ENCODE results near the gene ZNF536.

ZNF536 gene

DNA sequence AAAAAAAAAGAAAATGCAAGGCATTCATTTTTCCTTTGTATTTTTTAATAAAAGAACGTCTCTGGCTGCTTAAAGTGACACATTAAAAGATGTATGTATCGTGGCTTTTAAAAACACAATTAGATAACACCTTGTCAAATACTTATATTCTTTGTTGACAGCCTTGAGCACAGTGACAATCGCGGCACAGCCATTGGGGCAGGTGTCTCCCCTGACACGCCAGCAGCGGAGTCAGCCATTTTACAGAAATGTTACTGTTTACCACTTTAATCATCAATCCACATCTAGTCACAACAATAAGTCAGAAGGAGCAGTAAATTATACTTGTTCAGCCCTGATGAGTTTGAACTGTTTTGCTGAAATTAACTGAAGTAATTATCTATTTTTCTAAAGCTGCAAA is 224.1 kb downstream of the ZNF536 start:
- DNase-seq (ENCODE audit: extremely low read depth, low read depth): no peak
- H3K4me3 ChIP-seq (replicated peaks; ENCODE audit: low read depth, low read length): no peak overlapping the region
- no peak for TF ChIP-seq CTCF (IDR thresholded peaks at IDR 0.05; ENCODE audit: low read depth, low read length, missing control alignments)

GRCh38 chr19:30596813-30597399 is 224.7 kb downstream of the ZNF536 start:
- no peak overlapping the region for H3K4me3 ChIP-seq (replicated peaks; ENCODE audit: low read depth, low read length)
- DNase-seq (ENCODE audit: extremely low read depth, low read depth): no peak
- TF ChIP-seq CTCF (IDR thresholded peaks at IDR 0.05; ENCODE audit: low read depth, low read length, missing control alignments): no peak

- H3K4me3 ChIP-seq (replicated peaks; ENCODE audit: low read depth, low read length): no peak overlapping the region
- TF ChIP-seq CTCF (IDR thresholded peaks at IDR 0.05; ENCODE audit: low read depth, low read length, missing control alignments): no peak
- no peak for DNase-seq (ENCODE audit: extremely low read depth, low read depth)
Measured at GRCh38 chr19:30598688-30599087, 226.5 kb downstream of the ZNF536 start.

- DNase-seq (ENCODE audit: extremely low read depth, low read depth): no peak
- no peak overlapping the region for H3K4me3 ChIP-seq (replicated peaks; ENCODE audit: low read depth, low read length)
- TF ChIP-seq CTCF (IDR thresholded peaks at IDR 0.05; ENCODE audit: low read depth, low read length, missing control alignments): no peak
Measured at GRCh38 chr19:30602661-30603350, 230.6 kb downstream of the ZNF536 start.

DNA sequence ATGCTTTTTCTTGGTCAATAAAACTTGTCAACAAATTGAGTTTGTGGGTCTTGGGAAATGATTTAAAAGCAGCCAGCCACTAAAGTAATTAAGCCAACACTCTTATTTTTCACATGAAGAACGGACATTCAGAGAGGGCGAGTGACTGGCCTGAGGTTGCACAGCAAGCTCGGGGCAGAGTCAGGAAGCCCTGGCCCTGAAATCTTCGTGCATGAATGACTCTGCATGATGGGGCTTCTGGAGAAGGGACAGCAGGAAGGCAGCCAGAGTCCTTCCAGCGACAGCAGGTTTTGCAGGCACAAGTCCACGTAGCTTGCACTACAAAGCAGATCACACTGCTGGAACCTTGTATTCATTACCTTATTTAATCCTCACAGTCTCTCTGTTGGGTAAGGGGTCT is 232.5 kb downstream of the ZNF536 start:
- TF ChIP-seq CTCF (IDR thresholded peaks at IDR 0.05; ENCODE audit: low read depth, low read length, missing control alignments): no peak
- no peak for DNase-seq (ENCODE audit: extremely low read depth, low read depth)
- H3K4me3 ChIP-seq (replicated peaks; ENCODE audit: low read depth, low read length): no peak overlapping the region

- TF ChIP-seq CTCF (IDR thresholded peaks at IDR 0.05; ENCODE audit: low read depth, low read length, missing control alignments): no peak
- no peak for DNase-seq (ENCODE audit: extremely low read depth, low read depth)
- H3K4me3 ChIP-seq (replicated peaks; ENCODE audit: low read depth, low read length): no peak overlapping the region
Measured at GRCh38 chr19:30605333-30605732, 233.1 kb downstream of the ZNF536 start.

Data from HFF-Myc (cell line).